ENCODE results near the gene MS4A10. TPM values are rescaled to one million over a fixed set of nuclear protein-coding genes. Genes with fewer than 3 reads are reported as not detected.

MS4A10 gene
- total and polyA plus RNA-seq, 10 of the 15 experiments (the other 5 are each of a cell fraction or from before 2014, with no cell fraction given) = not detected

GRCh38 chr11:60775420-60775961, 9.6 kb upstream of the MS4A10 start (continued):
- TF ChIP-seq IRF4 (IDR thresholded peaks at IDR 0.05; ENCODE audit: low read depth, low read length) = 0 out of 2 replicates have a peak, but pooled peaks have one; percentile 47
- 0 out of 2 replicates have a peak, but pooled peaks have one; percentile 54 for TF ChIP-seq WRNIP1 (IDR thresholded peaks at IDR 0.05; ENCODE audit: borderline replicate concordance, low read depth, low read length)
- no peak for TF ChIP-seq REST (IDR thresholded peaks at IDR 0.05; ENCODE audit: low read depth, low read length)
- peak; percentile 35 to 53; a peak in 3 of 4 replicates for TF ChIP-seq BHLHE40 (IDR thresholded peaks at IDR 0.05; ENCODE audit: borderline replicate concordance in 1 of 2, low read depth in 2 of 2, low read length in 1 of 2)
- TF ChIP-seq NR2C2 (IDR thresholded peaks at IDR 0.05; ENCODE audit: borderline replicate concordance, control insufficient read depth, insufficient read length, low read depth) = no peak
- TF ChIP-seq RELA (IDR thresholded peaks at IDR 0.05; ENCODE audit: borderline replicate concordance, partially characterized antibody) = peak; percentile 13
- TF ChIP-seq MEF2B (IDR thresholded peaks at IDR 0.05; ENCODE audit: partially characterized antibody, poor library complexity, severe bottlenecking) = peak; percentile 86
- no peak for TF ChIP-seq SIX5 (IDR thresholded peaks at IDR 0.05; ENCODE audit: low read depth, low read length, severe bottlenecking)
